Measurements from ENCODE around the gene NXPE1. TPM values are rescaled to one million over a fixed set of nuclear protein-coding genes. Genes with fewer than 3 reads are reported as not detected.

NXPE1 gene
- total and polyA plus RNA-seq, 3 donors from 2014 or later: 1.5 to 9.2 (median 3.9) TPM

DNA sequence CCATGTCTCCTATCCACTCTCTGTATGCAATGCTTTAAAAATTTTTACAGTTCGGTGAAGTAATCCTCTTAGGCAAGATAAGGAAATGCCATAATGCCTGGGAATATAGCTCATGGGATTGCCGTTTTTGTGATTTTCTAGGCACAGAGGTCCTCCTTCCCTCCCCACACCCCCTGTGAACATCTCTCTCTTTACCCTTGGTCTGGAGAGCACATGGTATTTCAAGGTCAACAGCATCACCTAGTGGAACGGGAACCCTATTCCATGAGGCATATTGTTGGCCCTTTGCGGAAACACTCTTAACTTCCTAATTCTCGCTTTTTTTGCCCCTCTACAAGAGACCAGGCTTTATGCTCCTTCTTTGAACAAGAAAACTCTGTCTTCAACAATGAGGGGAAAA, 27.1 kb upstream of the NXPE1 start:
- Histone ChIP-seq H3K4me3 (no peak overlapping the region), H3K9me3 (peaks cover 2% of the 10 kb centered on the region), H3K36me3 (ENCODE audit: low read depth, missing control alignments) (no peaks in the 10 kb centered on the region), H3K27me3 (no peaks in the 10 kb centered on the region), H3K27ac (no peak overlapping the region), H3K4me1 (no peaks in the 10 kb centered on the region)
- intact Hi-C loops (cut with DNase I; ENCODE audit: low total_unique reads): no loop called here
- DNase-seq: no peak
- WGBS, 2 donors: 85 to 89% methylated on average over 5 of the region's 5 CpGs
- TF ChIP-seq CTCF (IDR thresholded peaks at IDR 0.05) (no peak), POLR2A (IDR thresholded peaks at IDR 0.05) (no peak)

- WGBS, 2 donors: 50 to 70% methylated on average over 1 of the region's 1 CpG
- intact Hi-C loops (cut with DNase I; ENCODE audit: low total_unique reads): no loop called here
- Histone ChIP-seq H3K27me3 (no peaks in the 10 kb centered on the region), H3K27ac (no peak overlapping the region), H3K9me3 (no peaks in the 10 kb centered on the region), H3K4me1 (no peaks in the 10 kb centered on the region), H3K4me3 (no peak overlapping the region), H3K36me3 (ENCODE audit: low read depth, missing control alignments) (no peaks in the 10 kb centered on the region)
- no peak for DNase-seq
- TF ChIP-seq CTCF (IDR thresholded peaks at IDR 0.05) (no peak), POLR2A (IDR thresholded peaks at IDR 0.05) (no peak)
Measured at GRCh38 chr11:114571712-114572111, 12.0 kb upstream of the NXPE1 start.

DNA sequence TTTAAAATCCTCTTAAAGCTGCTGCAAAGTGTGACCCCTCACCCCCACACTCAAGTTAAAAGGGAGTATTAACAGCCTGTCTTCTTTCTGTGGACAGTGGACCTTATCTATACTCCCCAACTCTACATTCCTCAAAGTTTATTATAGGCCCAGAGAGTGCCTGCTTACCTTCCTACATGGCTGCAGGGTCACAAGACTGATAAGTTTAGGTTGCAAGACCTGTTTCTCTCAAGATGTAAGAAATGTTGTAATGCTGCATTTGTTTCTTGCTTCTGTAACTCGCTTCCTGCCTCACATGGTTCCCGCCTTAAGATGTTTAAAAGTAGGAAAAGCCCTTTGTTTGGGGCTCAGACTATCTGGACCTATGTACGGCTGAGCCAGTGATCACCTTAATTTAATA, 10.1 kb upstream of the NXPE1 start:
- Histone ChIP-seq H3K9me3 (no peaks in the 10 kb centered on the region), H3K36me3 (ENCODE audit: low read depth, missing control alignments) (no peaks in the 10 kb centered on the region), H3K27me3 (no peaks in the 10 kb centered on the region), H3K27ac (no peak overlapping the region), H3K4me1 (no peaks in the 10 kb centered on the region), H3K4me3 (no peak overlapping the region)
- TF ChIP-seq CTCF (IDR thresholded peaks at IDR 0.05) (no peak), POLR2A (IDR thresholded peaks at IDR 0.05) (no peak)
- 60 to 87% methylated on average over 3 of the region's 3 CpGs for WGBS, 2 donors
- DNase-seq: no peak
- intact Hi-C loops (cut with DNase I; ENCODE audit: low total_unique reads): no loop called here

DNA sequence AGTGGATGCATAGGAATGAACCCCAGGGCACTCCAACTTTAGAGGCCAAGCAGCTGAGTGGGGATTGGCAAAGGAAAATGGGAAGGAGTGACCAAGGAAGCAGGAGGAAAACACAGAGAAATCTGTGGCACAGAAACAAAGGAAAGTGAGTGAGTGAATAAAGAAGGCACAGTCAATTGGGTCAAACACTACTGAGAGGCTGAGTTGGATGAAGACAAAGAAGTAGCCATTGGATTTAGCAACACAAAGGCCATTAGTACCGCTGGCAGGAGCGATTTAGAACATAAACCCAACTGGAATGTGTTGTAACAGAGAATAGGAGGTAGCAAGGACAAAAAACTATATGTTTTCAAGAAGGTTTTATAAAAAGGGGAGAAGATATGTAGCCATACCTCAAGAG, 6.6 kb upstream of the NXPE1 start:
- H3K9me3 ChIP-seq: no peaks in the 10 kb centered on the region
- intact Hi-C loops (cut with DNase I; ENCODE audit: low total_unique reads): no loop called here

More for the DNA sequence above, 6.6 kb upstream of the NXPE1 start:
- H3K27ac ChIP-seq: no peak overlapping the region
- H3K4me1 ChIP-seq: no peaks in the 10 kb centered on the region
- no peak overlapping the region for H3K4me3 ChIP-seq
- DNase-seq: no peak
- TF ChIP-seq CTCF (IDR thresholded peaks at IDR 0.05) (no peak), POLR2A (IDR thresholded peaks at IDR 0.05) (no peak)
- no peaks in the 10 kb centered on the region for H3K27me3 ChIP-seq
- WGBS, 2 donors: 68 to 81% methylated on average over 2 of the region's 2 CpGs
- H3K36me3 ChIP-seq (ENCODE audit: low read depth, missing control alignments): no peaks in the 10 kb centered on the region

Data from testis (tissue), 3 donors.